GM18868 (cell line): Measurements from ENCODE around the gene MED26.
"Not testable (repeated sequence)": the region's sequence is repeated elsewhere in the genome, so short reads cannot be mapped to it uniquely, and the experiment has no call there.

Source experiments
- ATAC-seq: cut with Tn5 transposase; IDR thresholded peaks from one replicate; pipeline ENCODE4 v1.9.1; 2021; ENCODE audit warnings: mild to moderate bottlenecking, moderate library complexity; ENCODE audit not compliant: unreplicated experiment

Gene MED26

DNA sequence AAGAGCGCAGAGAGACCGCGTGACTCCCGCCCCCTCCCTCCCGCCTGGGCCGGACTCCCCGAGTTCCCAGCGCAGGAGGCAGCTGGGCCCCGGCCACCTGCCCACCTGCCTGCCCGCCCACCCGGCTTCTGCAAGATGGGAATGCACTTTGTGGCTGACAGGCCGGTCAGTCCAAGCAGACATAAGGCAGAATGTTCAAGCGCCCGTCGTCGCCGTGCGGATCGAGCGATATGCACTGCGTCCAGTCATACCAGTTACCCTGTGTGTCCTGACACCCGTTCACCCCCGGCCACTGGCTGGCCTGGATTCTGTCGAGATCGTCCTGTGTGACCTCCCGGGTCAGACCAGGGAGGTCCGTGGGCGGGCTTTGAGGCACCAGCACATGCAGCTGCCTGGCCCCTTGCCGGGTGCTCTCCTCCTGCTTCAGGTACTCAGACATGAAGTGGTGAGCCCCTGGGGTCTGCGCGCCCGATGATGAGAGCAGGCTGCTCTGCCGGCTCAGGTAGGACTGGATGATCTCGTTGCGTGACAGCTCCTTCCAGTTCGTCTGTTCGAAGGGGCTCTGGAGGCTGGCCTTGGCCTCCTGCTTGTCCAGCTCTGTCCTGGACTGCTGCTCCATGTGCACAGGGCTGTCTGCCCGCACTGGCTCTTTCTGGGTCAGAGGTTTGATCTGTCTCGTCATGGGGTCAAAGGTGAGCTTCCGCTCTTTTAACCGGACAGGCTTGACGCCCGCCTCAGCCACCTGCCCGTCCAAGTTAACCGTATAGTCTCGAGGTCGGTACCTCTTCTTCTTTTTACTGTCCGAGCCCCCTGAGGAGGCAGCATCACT, 51.9 kb downstream of the MED26 start:
- ATAC-seq, result no peak

DNA sequence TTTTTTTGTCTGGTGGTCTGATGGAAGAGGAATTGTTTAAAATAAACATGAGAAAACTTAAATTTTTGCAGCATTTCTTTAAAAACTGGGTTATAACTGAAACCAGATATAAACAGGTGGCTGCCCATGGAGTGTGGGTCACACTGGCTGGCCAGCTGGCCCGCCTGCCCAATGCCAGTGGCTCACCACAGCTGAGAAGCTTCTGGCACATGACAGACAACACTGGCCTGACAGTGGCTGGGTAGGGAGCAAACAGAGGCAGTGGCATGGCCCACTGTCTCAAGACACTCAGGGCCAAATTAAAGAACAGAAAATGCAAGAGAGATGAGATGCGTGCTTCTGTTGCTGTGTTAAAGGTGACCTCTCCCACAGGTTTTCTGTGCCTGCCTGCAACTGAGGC, 52.7 kb downstream of the MED26 start:
- no peak for ATAC-seq

DNA sequence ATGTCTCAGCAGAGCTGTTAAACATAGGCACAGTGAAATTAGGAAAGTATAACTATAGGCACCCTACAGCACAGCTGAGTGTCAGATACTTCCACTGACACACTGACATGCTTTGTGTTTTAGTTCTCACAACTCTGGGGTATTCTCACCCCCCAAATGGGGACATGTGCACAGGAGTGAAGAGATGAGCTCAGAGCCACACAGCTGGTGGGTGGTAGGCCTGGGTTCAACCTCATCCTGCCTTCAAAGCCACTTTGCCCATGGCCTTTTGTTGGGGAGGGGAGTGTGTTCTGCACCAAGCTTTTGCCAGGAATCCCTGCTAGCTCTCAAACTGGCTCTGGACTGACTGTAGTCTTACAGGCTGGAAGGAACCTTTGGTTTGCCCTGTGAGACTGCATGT, 54.1 kb downstream of the MED26 start:
- ATAC-seq, result no peak

DNA sequence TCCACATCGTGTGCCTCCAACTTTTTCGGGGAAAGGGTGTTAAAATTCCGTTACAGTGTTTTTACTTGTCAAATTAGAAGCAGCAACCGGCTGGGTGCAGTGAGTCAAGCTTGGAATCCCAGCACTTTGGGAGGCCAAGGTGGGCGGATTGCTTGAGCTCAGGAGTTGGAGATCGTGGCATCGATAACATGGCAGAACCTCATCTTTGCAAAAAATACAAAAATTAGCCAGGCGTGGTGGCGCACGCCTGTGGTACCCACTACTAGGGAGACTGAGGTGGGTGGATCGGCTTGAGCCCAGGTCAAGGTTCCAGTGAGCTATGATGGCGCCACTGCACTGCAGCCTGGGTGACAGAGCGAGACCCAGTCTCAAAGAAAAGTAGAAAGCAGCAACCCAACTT, 54.7 kb downstream of the MED26 start:
- no peak for ATAC-seq

DNA sequence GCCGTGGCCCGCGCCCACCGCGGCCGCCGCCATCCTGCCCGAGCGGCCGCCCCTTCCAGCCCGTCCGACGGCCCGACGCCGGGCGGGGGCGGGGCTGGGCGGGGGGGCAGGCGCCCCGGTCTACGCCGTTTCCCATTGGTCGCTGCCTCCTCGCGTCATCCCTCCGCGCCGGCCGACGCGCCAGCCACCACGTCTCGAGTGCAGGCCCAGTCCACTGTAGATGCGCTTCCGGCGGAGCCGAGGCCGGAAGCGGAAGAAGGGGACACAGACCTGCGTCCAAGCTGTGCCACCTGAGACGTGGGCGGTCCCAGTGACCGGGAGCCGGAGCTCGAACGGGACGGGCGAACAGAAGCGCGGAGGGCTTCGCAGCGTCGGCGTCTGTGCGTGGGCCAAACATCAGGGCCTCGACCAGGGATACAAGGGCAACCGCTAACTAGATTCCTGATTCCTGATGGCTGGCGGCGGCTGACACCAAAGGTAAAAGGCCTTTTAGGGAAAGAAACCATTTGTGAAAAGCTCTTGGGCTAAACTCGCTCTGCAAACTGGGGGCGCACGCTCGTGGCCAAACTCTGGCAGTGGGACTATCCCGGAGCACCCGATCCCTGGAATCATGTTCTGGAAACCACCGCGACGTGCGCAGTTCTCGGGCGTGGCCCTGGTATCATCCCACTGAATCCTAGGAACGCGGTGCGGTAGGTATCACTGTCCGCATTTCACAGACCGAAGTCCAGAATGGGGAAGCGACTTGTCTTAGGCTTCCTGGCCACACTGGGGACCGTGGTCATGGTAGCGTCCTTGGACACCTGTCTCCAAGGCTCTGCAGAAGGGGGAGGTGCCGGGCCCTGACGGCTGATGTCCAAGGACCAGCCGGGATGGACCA, 55.4 kb downstream of the MED26 start, which contains the start of gene SLC35E1:
Gene SLC35E1, minus strand, starts transcription at position 84 of the 880 bp plus-strand sequence. Its CDS starts 51 bp downstream, at position 33.
- peak; percentile 88 for ATAC-seq

DNA sequence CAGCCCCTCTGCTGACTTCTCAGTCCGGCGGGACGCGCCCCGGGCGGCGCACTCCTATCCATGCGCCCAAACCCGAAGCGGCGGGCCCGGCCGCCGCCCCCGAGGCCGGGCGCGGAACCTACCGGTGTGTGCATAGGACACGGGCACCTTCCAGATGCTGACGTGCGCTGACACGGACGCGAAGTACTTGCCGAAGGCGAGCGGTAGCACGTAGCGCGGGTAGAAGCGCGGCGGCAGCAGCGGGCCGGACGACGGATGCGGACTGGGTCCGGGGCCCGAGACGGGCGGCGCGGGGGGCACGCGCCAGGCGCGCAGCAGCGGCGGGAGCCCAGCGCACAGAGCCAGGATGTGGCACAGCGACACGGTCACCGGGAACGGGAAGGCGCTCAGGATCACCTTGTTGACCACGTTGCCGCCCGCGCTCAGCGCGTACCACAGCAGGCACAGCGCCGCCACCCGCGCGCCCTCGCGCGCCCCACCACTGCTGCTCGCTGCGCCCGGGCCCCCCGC, 56.1 kb downstream of the MED26 start:
- peak; percentile 17 for ATAC-seq

DNA sequence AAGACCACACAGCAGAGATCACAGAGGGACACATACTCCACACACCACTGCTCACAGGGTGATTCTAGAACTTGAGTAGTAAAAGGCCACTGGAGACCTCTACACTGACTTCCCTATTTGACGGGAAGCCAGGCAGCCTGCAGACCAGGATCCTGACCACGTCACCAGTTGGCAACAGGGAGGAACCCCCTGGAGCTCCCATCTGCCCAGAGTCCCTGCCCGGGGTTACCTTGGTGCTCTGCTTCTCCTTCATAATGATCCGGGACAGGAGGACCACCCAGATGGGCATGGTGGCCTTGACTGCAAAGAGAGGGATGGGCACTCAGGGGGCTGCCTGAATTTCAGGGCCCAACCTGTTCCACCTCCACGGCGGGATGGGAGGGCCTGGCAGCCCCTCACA, 56.7 kb downstream of the MED26 start:
- no peak for ATAC-seq

DNA sequence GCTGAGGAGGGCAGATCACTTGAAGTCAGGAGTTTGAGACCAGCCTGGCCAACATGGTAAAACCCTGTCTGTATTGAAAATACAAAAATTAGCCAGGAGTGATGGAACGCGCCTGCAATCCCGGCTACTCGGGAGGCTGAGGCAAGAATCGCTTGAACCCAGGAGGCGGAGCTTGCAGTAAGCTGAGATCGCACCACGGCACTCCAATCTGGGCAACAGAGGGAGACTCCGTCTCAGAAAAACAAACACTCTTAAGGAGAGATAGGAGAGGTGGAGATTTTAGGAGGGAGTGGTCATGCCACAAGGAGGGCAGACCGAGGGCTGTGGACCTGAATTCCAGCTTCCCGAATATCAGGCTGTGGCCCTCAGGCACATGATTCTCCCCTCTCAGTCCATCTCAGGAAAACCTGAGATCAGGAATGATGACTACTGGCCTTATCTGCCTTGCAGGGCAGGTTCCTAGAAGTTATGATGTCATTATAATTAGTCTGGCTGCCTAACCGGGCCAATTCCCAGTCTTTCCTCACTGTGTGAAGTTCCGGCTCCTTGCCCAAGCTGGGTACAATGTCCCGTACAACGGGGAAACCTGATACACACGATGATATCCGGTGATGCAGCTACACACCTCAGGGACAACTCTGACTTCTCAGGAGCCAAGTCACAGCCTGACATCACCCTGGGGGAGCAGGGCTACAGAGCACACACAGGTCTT, 58.2 kb downstream of the MED26 start:
- ATAC-seq, result no peak

DNA sequence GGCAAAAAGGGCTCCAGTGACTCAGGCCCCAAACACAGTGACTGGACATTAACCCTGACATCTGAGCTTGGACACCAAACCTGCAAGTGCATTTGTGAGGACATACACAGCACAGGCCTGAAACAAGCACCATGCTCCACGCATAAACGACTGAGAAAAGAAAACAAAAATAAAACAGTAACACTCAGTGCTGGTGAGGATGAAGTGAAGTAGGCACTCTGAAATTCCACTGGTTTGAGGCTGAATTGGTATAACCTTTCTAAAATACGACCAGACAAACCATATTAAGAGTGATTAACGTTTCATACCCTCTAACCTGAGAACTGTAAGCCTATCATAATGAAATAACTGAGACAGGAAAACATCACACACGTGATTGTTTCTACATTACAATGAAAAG, 61.3 kb downstream of the MED26 start:
- no peak for ATAC-seq

DNA sequence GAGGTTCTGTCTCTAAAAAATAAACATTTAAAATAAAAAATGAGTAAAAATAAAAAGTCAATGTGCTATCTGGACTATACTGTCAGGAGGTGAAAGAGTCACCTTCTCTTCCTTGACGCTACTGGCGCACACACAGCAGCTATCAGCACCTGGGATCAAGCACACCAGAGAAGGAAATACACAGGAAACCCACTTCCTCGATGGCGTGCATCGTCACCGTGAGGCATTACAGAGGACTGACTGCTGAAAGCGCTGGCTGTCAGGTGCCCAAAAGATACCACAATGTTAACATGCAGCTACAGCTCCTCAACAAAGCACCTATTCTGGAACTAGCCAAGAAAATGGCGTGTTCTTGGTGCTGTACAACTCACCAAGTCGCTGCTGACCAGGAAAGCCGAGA, 61.8 kb downstream of the MED26 start:
- no peak for ATAC-seq

DNA sequence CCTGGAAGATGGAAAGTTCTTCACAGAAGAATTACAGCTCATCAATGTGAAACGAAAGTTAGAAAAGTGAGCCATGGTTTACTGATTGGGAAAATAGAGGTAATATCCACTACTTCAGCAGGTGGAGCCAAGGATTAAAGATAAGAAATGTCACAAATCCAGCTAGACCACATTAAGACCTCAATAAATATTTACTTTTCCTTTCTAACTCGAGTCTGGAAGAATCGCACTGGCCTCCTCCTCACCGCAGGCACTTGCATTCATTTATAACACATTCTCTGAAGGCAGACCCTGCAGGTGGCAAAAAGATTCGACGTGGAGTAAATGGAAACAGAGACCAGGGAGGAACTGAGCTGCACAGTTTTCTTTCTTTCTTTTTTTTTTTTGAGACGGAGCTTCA, 63.2 kb downstream of the MED26 start:
- ATAC-seq, result no peak

DNA sequence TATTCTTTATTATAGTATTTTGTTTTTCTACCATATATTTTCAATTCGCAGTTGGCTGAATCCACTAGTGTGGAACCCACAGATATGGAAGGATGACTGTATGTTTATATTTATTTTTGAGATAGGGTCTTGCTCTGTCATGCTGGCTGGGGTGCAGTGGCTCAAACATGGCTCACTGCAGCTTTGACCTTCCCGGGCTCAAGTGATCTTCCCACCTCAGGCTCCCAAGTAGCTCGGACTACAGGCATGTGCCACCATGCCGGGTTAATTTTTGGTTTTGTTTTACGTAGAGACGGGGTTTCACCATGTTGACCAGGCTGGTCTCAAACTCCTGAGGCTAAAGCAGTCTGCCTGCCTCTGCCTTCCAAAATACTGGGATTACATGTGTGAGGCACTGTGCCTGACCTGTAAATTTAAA, 65.4 kb downstream of the MED26 start:
- ATAC-seq, result no peak

DNA sequence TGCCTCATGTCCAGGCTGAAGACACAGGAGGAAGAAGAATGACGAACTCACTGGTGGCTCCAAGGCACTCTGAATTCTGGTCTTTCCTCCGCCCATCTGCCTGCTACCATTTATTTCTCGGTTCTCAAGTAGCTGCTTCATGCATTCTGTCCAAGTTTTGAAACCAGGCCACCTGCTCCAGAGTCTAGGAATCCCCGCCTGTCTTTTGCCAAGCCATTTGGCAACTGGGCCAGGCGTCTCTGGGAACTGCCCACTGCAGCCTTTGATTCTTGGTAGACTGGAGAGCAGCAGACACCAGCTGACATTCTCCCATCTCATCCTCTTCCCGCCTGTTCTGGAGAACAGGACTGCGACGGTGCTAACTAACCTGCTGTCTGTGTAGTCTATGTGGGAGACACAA, 66.6 kb downstream of the MED26 start:
- no peak for ATAC-seq

DNA sequence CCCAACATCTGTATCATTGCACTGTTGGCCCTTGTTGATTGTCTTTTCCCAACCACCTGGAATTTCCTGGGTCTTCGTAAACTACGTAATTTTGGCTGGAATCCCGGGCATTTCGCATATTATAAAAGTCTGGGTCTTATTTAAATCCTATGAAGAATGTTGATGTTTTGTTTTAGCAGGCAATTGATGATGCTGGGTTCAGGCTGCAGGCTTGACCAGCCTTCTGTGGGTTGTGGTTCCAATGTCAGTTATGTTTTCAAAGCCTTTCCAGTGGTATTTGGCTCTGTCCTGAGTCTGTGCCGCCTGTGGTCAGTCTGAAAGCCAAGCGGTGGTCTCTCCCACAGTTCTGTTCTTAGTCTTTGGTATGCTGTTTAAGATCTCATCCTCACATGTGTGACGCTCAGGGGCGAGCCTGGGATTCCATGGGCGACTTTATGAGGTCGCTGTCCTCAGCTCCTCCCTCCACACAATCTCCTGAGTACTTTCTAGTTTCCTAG, 68.2 kb downstream of the MED26 start:
- no peak for ATAC-seq

DNA sequence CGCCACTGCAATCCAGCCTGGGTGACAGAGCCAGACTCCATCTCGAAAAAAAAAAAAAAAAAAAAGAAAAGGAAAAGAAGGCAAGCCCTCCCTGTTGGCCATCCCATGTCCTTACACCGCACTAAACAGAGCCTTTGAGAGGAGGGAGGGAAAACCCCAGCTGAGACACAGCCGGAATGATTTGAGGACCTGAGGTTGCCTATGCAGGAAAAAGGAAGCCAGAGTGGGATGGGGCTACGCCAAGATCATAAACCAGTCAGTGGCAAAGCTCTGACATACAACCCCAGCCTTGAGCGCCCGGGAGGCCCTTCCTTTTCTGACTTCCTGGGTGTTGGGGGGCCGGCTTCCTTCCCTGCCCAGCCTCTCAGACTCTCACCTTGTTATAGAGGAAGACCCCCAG, 73.2 kb downstream of the MED26 start:
- ATAC-seq, result no peak

DNA sequence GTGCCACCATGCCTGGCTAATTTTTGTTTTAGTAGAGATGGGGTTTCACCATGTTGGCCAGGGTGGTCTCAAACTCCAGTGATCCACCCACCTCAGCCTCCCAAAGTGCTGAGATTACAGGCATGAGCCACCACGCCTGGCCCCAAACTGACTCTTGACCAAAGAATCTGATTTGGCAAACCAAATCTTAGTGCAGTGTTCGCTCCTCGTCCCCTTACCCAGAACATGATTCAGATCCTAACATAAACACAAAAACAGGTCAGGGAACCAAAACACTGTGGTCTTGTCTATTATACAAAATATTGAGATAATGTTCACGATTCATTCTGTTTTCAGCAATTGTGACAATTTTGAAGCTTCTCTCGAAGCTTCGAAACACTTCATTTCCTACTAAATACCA, 76.1 kb downstream of the MED26 start:
- not testable (repeated sequence) for ATAC-seq

DNA sequence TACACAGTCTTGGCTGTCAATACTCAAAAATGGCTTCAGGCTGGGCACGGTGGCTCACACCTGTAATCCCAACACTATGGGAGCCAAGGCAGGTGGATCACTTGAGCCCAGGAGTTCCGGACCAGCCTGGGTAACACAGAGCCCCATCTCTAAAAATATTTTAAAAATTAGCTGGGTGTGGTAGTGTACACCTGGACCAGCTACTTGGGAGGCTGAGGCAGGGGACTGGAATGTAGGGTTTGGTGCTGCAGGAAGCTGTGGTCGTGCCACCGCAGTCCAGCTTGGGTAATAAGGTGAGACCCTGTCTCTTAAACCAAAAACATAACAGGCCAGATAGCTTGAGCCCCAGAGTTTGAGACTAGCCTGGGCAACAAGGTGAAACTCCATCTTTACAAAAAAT, 79.0 kb downstream of the MED26 start:
- ATAC-seq, result no peak

DNA sequence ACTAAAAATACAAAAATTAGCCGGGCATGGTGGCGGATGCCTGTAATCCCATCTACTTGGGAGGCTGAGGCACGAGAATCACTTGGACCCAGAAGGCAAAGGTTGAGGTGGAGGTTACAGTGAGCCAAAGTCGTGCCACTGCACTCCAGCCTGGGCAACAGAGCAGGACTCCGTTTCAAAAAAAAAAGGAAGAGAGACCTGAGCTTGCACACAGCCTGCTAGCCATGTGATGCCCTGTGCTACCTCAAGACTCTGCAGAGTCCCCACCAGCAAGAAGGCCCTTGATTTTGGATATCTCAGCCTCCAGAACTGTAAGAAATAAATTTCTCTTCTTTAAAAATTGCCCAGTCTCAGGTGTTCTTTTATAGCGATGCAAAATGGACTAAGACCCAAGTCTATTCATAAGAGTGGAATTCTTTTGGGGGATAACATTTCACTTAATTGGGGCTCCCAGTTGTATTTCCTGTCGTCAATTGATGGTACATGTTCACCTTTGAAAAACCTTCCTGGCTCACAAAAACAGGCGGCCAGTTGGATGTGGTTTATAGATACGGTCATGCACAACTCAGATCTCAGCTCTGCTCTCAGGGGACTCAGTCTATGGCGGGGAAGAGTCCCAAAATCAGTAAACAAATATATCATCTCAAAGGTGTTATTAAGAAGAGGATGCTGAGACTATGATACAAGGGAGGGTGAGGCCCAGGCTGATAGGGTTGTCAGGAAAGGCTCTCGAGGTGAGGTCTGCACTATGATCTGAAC, 83.4 kb downstream of the MED26 start:
- no peak for ATAC-seq

DNA sequence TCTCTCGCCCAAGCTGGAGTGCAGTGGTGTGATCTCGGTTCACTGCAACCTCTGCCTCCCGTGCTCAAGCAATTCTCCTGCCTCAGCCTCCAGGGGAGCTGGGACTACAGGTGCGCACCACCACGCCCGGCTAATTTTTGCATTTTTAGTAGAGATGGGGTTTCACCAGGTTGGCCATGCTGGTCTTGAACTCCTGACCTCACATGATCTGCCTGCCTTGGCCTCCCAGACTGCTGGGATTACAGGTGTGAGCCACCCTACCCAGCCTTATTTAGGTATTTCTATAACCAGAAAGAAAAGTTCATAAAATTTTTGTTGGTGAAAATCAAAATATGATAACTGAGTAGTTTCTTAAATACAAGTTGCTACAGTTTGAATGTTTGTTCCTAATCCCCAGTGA, 84.3 kb downstream of the MED26 start:
- ATAC-seq, result not testable (repeated sequence)

DNA sequence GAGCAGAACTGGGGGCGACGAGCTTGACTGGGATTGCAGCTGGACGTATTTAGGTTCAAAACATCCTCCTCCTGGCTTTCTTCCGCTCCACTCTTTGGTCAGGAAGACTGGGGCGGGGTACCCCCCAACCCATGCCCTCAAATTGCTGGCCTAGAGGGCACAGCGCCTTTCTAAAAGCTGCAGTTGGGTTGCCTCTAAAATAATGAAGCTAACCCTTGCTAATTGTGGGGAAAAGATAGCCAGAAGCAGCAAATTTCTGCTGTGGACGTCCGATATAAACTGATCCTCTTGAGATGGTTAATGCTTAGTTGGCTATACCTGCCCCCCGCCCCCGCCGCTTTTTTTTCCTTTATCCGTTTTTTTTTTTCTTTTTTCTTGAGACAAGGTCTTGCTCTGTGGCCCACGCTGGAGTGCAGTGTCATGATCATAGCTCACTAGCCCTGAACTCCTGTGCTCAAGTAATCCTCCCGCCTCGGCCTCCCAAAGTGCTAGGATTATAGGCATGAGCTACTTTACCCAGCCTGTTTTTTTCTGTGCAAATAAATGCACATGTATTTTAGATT, 85.0 kb downstream of the MED26 start:
- ATAC-seq, result no peak
